Ecto neural progenitor cell (in vitro differentiated cells): ENCODE data around the gene KASH5.

Experiments
- DNase-seq: peaks from one replicate; pipeline ENCODE4 v3.0.0-alpha.2; 2018; ENCODE audit warnings: low spot score

KASH5 gene

GRCh38 chr19:49396738-49397505, 8.9 kb downstream of the KASH5 start:
- DNase-seq = no peak

GRCh38 chr19:49398001-49398615, 10.1 kb downstream of the KASH5 start:
- DNase-seq = peak; percentile 51

GRCh38 chr19:49398931-49399330, 10.9 kb downstream of the KASH5 start:
- peak; percentile 45 for DNase-seq

GRCh38 chr19:49400029-49400428, 12.0 kb downstream of the KASH5 start:
- DNase-seq = no peak

GRCh38 chr19:49403404-49404187, 15.5 kb downstream of the KASH5 start:
- peak; percentile 64 for DNase-seq

GRCh38 chr19:49407079-49407478, 19.0 kb downstream of the KASH5 start:
- DNase-seq = no peak

GRCh38 chr19:49407482-49408015, 19.5 kb downstream of the KASH5 start:
- no peak for DNase-seq

GRCh38 chr19:49408816-49409440, 20.9 kb downstream of the KASH5 start:
- DNase-seq = no peak

GRCh38 chr19:49409441-49410029, 21.5 kb downstream of the KASH5 start:
- no peak for DNase-seq

GRCh38 chr19:49411681-49412326, 23.8 kb downstream of the KASH5 start:
- DNase-seq = no peak

- no peak for DNase-seq
Observed at GRCh38 chr19:49413348-49413747, 25.3 kb downstream of the KASH5 start.

GRCh38 chr19:49414256-49414655, 26.2 kb downstream of the KASH5 start:
- no peak for DNase-seq

GRCh38 chr19:49415102-49415809, 27.2 kb downstream of the KASH5 start:
- DNase-seq = no peak

GRCh38 chr19:49415810-49416200, 27.8 kb downstream of the KASH5 start:
- no peak for DNase-seq

GRCh38 chr19:49417088-49417487, 29.0 kb downstream of the KASH5 start:
- DNase-seq = no peak

- no peak for DNase-seq
Observed at GRCh38 chr19:49418511-49418910, 30.5 kb downstream of the KASH5 start.

GRCh38 chr19:49419173-49419572, 31.1 kb downstream of the KASH5 start:
- no peak for DNase-seq

GRCh38 chr19:49420227-49420626, 32.2 kb downstream of the KASH5 start:
- DNase-seq = no peak

- DNase-seq = peak; percentile 95
Observed at GRCh38 chr19:49421039-49421877, 33.2 kb downstream of the KASH5 start.

- DNase-seq = no peak
Observed at GRCh38 chr19:49421878-49422202, 33.8 kb downstream of the KASH5 start.
